Liver (tissue), 9 donors: ENCODE results near the gene COL6A3. TPM values are rescaled to one million over a fixed set of nuclear protein-coding genes. Genes with fewer than 3 reads are reported as not detected.

ENCODE experiments used
- DNase-seq: peaks from one replicate; pipeline ENCODE4 v3.0.0-alpha.2; 2017; ENCODE audit warnings: low spot score
- H3K27ac ChIP-seq, 2 donors: one replicate each; pipeline ENCODE4 v1.7.0; 2013; ENCODE audit warnings: inconsistent platforms in 2 of 2, low read length in 2 of 2, control low read depth in 1 of 2, low read depth in 1 of 2, mild to moderate bottlenecking in 1 of 2
- H3K27me3 ChIP-seq, 4 donors: one replicate each; pipeline versions ENCODE4 v1.6.1 to v1.7.0; 2013; ENCODE audit warnings: low read length in 3 of 4, inconsistent platforms in 1 of 4, mild to moderate bottlenecking in 1 of 4, moderate library complexity in 1 of 4; ENCODE audit not compliant: control insufficient read depth in 4 of 4, insufficient read depth in 4 of 4
- H3K36me3 ChIP-seq, 4 donors: one replicate each; pipeline versions ENCODE4 v1.6.1 to v1.7.0; 2013; ENCODE audit warnings: low read length in 3 of 4, mild to moderate bottlenecking in 3 of 4, low read depth in 1 of 4, moderate library complexity in 1 of 4; ENCODE audit not compliant: control insufficient read depth in 4 of 4, insufficient read depth in 3 of 4
- H3K4me1 ChIP-seq, 4 donors: one replicate each; pipeline versions ENCODE4 v1.6.1 to v1.7.0; 2013; ENCODE audit warnings: low read length in 3 of 4, mild to moderate bottlenecking in 3 of 4, moderate library complexity in 1 of 4; ENCODE audit not compliant: control insufficient read depth in 4 of 4, insufficient read depth in 4 of 4
- H3K4me3 ChIP-seq, 3 donors: one replicate each; pipeline versions ENCODE4 v1.6.1 to v1.7.0; 2013; ENCODE audit warnings: low read length in 3 of 3, control low read depth in 1 of 3, low read depth in 1 of 3, mild to moderate bottlenecking in 1 of 3
- H3K9ac ChIP-seq, 2 donors: one replicate each; pipeline ENCODE4 v1.7.0; 2013; ENCODE audit warnings: low read length in 2 of 2, mild to moderate bottlenecking in 2 of 2, moderate library complexity in 2 of 2, control low read depth in 1 of 2, low read depth in 1 of 2
- H3K9me3 ChIP-seq, 4 donors: one replicate each; pipeline versions ENCODE4 v1.6.1 to v1.7.0; 2013; ENCODE audit warnings: low read length in 3 of 4; ENCODE audit not compliant: control insufficient read depth in 4 of 4
- EGR1 ChIP-seq, 2 donors: IDR thresholded peaks; 2 replicates each; pipeline ENCODE4 v1.6.1; 2016 to 2018; ENCODE audit warnings: antibody characterized with exemption in 2 of 2, low read depth in 2 of 2
- FOXA1 ChIP-seq: IDR thresholded peaks from 2 replicates; pipeline ENCODE4 v1.6.1; 2016; ENCODE audit warnings: antibody characterized with exemption
- FOXA2 ChIP-seq: IDR thresholded peaks from 2 replicates; pipeline ENCODE4 v1.6.1; 2016; ENCODE audit warnings: antibody characterized with exemption
- GABPA ChIP-seq, 2 donors: IDR thresholded peaks in 1 of 2; conservative IDR thresholded peaks in 1 of 2; 2 replicates each; pipeline ENCODE4 v1.6.1; 2016; ENCODE audit warnings: antibody characterized with exemption in 2 of 2, mild to moderate bottlenecking in 1 of 2, moderate library complexity in 1 of 2
- HNF4A ChIP-seq, 2 donors: conservative IDR thresholded peaks; 2 replicates each; pipeline ENCODE4 v1.6.1; 2016; ENCODE audit warnings: antibody characterized with exemption in 2 of 2, mild to moderate bottlenecking in 2 of 2
- HNF4G ChIP-seq: IDR thresholded peaks from 2 replicates; pipeline ENCODE4 v1.6.1; 2016; ENCODE audit warnings: antibody characterized with exemption
- NR2F2 ChIP-seq: IDR thresholded peaks from 2 replicates; pipeline ENCODE4 v1.6.1; 2016; ENCODE audit warnings: antibody characterized with exemption
- RAD21 ChIP-seq, 2 donors: IDR thresholded peaks; 2 replicates each; pipeline ENCODE4 v1.6.1; 2016; ENCODE audit warnings: antibody characterized with exemption in 2 of 2, mild to moderate bottlenecking in 2 of 2
- RXRA ChIP-seq, 2 donors: IDR thresholded peaks; 2 replicates each; pipeline ENCODE4 v1.6.1; 2017 to 2018; ENCODE audit warnings: antibody characterized with exemption in 2 of 2, mild to moderate bottlenecking in 1 of 2
- SP1 ChIP-seq: IDR thresholded peaks from 2 replicates; pipeline ENCODE4 v1.6.1; 2018; ENCODE audit warnings: antibody characterized with exemption, mild to moderate bottlenecking
- TAF1 ChIP-seq: conservative IDR thresholded peaks from 2 replicates; pipeline ENCODE4 v1.6.1; 2016; ENCODE audit warnings: antibody characterized with exemption, mild to moderate bottlenecking
- YY1 ChIP-seq: IDR thresholded peaks from 2 replicates; pipeline ENCODE4 v1.6.1; 2016; ENCODE audit warnings: antibody characterized with exemption, mild to moderate bottlenecking
- WGBS: extraction: QIAGEN DNeasy Blood & Tissue Kit; methylation state at CpG from one replicate; pipeline ENCODE4 v1.1.7; 2013; 5-methylcytosine and 5-hydroxymethylcytosine counted together
- polyA plus RNA-seq, 2 donors: library from polyadenylated mRNA; stranded (reverse) in 1 of 2; unstranded in 1 of 2; fragments of 200-250 nt in 1 of 2; fragments of >200 nt in 1 of 2; fragmentation: Nextera tagmentation in 1 of 2; extraction: Ambion mirVana in 1 of 2; gene quantifications; one replicate each; pipeline versions ENCODE4 v1.2.1 to v1.2.3, GENCODE V29; 2013 to 2015
- total RNA-seq, 2 donors: library from RNA; depleted of rRNA; stranded (reverse); fragments of >200 nt; gene quantifications; one replicate each; pipeline ENCODE4 v1.2.3, GENCODE V29; 2014
- TF ChIP-seq, protein P1 (sequence below): fragments of 150-350 bp; IDR thresholded peaks from 2 replicates; pipeline ENCODE4 v1.5.1; 2017; ENCODE audit warnings: improper control_type of control experiment, low read depth, low read length; ENCODE audit not compliant: missing input control
- TF ChIP-seq, protein P2 (sequence below): IDR thresholded peaks from 2 replicates; pipeline ENCODE4 v1.6.1; 2016; ENCODE audit warnings: antibody characterized with exemption
- TF ChIP-seq, protein P3 (sequence below): IDR thresholded peaks from 2 replicates; pipeline ENCODE4 v1.6.1; 2016; ENCODE audit warnings: antibody characterized with exemption, mild to moderate bottlenecking
- TF ChIP-seq, protein P4 (sequence below): IDR thresholded peaks from 2 replicates; pipeline ENCODE4 v1.6.1; 2016; ENCODE audit warnings: antibody characterized with exemption
- donor health status: healthy.
- donor health status: healthy.
- donor health status: healthy.
- donor health status: healthy.
- donor health status: healthy.

The COL6A3 gene
- total and polyA plus RNA-seq, 4 donors: 1.7 to 28.7 (median 17.5) TPM

DNA sequence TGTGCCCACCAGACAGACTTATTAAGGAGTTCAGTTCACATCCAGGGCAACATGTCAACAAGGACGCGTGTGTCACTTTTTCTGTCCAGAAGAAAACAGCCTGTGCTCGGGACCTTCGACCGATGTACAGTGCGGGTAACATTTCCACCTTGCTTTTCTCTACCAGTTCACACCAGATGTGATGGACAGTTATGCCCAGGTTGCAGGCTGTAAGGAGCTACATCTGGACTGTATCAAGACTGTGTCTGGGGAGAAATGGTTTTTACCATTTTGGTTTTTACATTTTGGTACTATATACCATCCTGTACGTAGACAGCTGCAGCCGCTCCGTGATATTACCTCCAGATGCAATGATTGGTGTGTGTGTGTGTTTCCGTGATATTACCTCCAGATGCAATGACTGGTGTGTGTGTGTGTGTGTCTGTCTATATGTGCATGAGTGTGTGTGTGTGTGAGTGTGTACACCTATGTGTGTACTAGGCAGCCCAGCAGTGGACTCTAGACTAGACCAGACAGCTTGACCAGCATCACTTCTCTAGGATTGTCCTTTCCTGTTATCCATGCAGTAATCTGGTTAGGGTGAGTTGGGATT lies 118.0 kb downstream of the COL6A3 start:
- Histone ChIP-seq H3K27ac (no peak overlapping the region), H3K4me3 (no peak overlapping the region), H3K36me3 (no peaks in the 10 kb centered on the region), H3K9me3 (peaks cover 0 to 2% (median 0%) of the 10 kb centered on the region in 4 donors), H3K27me3 (peaks cover 0 to 4% (median 2%) of the 10 kb centered on the region in 4 donors), H3K4me1 (peaks cover 0 to 8% (median 4%) of the 10 kb centered on the region in 4 donors), H3K9ac (no peak overlapping the region)
- no peak for DNase-seq
- WGBS: 92% methylated on average over 10 of the region's 10 CpGs
- TF ChIP-seq FOXA1 (no peak), TAF1 (no peak), NR2F2 (no peak), RAD21 (IDR thresholded peaks at IDR 0.05) (no peak), SP1 (no peak), HNF4G (no peak), HNF4A (conservative IDR thresholded peaks at IDR 0.05) (no peak), YY1 (no peak), FOXA2 (no peak)
- TF ChIP-seq, protein P1, sequence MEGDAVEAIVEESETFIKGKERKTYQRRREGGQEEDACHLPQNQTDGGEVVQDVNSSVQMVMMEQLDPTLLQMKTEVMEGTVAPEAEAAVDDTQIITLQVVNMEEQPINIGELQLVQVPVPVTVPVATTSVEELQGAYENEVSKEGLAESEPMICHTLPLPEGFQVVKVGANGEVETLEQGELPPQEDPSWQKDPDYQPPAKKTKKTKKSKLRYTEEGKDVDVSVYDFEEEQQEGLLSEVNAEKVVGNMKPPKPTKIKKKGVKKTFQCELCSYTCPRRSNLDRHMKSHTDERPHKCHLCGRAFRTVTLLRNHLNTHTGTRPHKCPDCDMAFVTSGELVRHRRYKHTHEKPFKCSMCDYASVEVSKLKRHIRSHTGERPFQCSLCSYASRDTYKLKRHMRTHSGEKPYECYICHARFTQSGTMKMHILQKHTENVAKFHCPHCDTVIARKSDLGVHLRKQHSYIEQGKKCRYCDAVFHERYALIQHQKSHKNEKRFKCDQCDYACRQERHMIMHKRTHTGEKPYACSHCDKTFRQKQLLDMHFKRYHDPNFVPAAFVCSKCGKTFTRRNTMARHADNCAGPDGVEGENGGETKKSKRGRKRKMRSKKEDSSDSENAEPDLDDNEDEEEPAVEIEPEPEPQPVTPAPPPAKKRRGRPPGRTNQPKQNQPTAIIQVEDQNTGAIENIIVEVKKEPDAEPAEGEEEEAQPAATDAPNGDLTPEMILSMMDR: no peak
- TF ChIP-seq, protein P2, sequence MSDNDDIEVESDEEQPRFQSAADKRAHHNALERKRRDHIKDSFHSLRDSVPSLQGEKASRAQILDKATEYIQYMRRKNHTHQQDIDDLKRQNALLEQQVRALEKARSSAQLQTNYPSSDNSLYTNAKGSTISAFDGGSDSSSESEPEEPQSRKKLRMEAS: no peak
- TF ChIP-seq, protein P3, sequence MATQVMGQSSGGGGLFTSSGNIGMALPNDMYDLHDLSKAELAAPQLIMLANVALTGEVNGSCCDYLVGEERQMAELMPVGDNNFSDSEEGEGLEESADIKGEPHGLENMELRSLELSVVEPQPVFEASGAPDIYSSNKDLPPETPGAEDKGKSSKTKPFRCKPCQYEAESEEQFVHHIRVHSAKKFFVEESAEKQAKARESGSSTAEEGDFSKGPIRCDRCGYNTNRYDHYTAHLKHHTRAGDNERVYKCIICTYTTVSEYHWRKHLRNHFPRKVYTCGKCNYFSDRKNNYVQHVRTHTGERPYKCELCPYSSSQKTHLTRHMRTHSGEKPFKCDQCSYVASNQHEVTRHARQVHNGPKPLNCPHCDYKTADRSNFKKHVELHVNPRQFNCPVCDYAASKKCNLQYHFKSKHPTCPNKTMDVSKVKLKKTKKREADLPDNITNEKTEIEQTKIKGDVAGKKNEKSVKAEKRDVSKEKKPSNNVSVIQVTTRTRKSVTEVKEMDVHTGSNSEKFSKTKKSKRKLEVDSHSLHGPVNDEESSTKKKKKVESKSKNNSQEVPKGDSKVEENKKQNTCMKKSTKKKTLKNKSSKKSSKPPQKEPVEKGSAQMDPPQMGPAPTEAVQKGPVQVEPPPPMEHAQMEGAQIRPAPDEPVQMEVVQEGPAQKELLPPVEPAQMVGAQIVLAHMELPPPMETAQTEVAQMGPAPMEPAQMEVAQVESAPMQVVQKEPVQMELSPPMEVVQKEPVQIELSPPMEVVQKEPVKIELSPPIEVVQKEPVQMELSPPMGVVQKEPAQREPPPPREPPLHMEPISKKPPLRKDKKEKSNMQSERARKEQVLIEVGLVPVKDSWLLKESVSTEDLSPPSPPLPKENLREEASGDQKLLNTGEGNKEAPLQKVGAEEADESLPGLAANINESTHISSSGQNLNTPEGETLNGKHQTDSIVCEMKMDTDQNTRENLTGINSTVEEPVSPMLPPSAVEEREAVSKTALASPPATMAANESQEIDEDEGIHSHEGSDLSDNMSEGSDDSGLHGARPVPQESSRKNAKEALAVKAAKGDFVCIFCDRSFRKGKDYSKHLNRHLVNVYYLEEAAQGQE: no peak
- TF ChIP-seq, protein P4, sequence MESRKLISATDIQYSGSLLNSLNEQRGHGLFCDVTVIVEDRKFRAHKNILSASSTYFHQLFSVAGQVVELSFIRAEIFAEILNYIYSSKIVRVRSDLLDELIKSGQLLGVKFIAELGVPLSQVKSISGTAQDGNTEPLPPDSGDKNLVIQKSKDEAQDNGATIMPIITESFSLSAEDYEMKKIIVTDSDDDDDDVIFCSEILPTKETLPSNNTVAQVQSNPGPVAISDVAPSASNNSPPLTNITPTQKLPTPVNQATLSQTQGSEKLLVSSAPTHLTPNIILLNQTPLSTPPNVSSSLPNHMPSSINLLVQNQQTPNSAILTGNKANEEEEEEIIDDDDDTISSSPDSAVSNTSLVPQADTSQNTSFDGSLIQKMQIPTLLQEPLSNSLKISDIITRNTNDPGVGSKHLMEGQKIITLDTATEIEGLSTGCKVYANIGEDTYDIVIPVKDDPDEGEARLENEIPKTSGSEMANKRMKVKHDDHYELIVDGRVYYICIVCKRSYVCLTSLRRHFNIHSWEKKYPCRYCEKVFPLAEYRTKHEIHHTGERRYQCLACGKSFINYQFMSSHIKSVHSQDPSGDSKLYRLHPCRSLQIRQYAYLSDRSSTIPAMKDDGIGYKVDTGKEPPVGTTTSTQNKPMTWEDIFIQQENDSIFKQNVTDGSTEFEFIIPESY: no peak

DNA sequence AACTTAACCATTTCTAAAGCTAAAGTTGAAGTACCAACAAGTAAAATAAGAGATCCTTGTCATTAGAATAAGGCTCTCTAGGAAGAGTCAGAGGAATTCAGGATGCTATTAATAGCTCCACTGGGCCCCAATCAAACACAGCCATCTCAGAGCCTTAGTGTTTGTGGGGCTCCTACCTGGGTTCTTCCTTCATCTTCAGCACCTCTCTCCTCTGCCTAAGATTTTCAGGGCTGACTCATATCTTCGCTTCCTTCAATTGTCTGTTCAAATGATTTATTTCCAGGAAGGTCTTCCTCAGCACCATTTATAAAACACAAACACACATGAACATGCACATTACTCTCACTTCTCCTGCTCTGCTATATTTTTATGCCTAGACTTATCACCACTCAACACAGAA lies 119.5 kb downstream of the COL6A3 start:
- H3K9me3 ChIP-seq: peaks cover 0 to 2% (median 0%) of the 10 kb centered on the region in 4 donors
- H3K36me3 ChIP-seq: no peaks in the 10 kb centered on the region
- 83% methylated on average over 1 of the region's 1 CpG for WGBS
- DNase-seq: no peak
- H3K27ac ChIP-seq: no peak overlapping the region
- no peak overlapping the region for H3K9ac ChIP-seq
- no peaks in the 10 kb centered on the region for H3K27me3 ChIP-seq
- peaks cover 0 to 8% (median 5%) of the 10 kb centered on the region in 4 donors for H3K4me1 ChIP-seq
- no peak overlapping the region for H3K4me3 ChIP-seq
- TF ChIP-seq GABPA (IDR thresholded peaks at IDR 0.05 in 1 of 2, conservative IDR thresholded peaks at IDR 0.05 in 1 of 2) (no peak), TAF1 (no peak), YY1 (no peak), RAD21 (IDR thresholded peaks at IDR 0.05) (no peak), HNF4G (no peak), NR2F2 (no peak), FOXA2 (no peak), RXRA (IDR thresholded peaks at IDR 0.05) (no peak), EGR1 (IDR thresholded peaks at IDR 0.05; ENCODE audit: low read depth in 2 of 2) (no peak)
- TF ChIP-seq, protein P4: no peak
- TF ChIP-seq, protein P3: no peak
